HL-60 (cell line): ENCODE measurements around the gene FASTKD3.

Experiments
- DNase-seq, 2 experiments: peaks; one replicate each; pipeline ENCODE4 v3.0.0-alpha.2; 2010 to 2020; ENCODE audit warnings: low read depth in 1 of 2, low spot score in 1 of 2
- H3K27ac ChIP-seq: fragments of 250-450 bp; sonication (Bioruptor Pico); replicated peaks from 2 replicates; pipeline ENCODE4 v1.5.1; 2020; ENCODE audit warnings: mild to moderate bottlenecking, moderate library complexity
- H3K27me3 ChIP-seq: fragments of 250-450 bp; sonication (Bioruptor Pico); 2 replicates; pipeline ENCODE4 v1.5.1; 2021; ENCODE audit warnings: mild to moderate bottlenecking, moderate library complexity; ENCODE audit not compliant: insufficient read depth, poor library complexity, severe bottlenecking
- H3K4me3 ChIP-seq: replicated peaks from 2 replicates; pipeline ENCODE4 v1.5.1; 2011; ENCODE audit warnings: mild to moderate bottlenecking, control low read depth, low read length; ENCODE audit not compliant: insufficient read depth
- GABPA ChIP-seq: IDR thresholded peaks from 2 replicates; pipeline ENCODE4 v1.6.1; 2012; ENCODE audit warnings: low read depth
- POLR2AphosphoS5 ChIP-seq: IDR thresholded peaks from 2 replicates; pipeline ENCODE4 v1.6.1; 2012; ENCODE audit warnings: low read depth
- SPI1 ChIP-seq: IDR thresholded peaks from 2 replicates; pipeline ENCODE4 v1.6.1; 2012; ENCODE audit warnings: low read depth, mild to moderate bottlenecking, borderline replicate concordance
- TF ChIP-seq, protein P1 (sequence below): IDR thresholded peaks from one replicate; pipeline ENCODE4 v1.5.1; 2011; ENCODE audit warnings: low read length, control low read depth, inconsistent platforms; ENCODE audit not compliant: insufficient read depth
- TF ChIP-seq, protein P2 (sequence below): IDR thresholded peaks from 2 replicates; pipeline ENCODE4 v1.6.1; 2012; ENCODE audit warnings: low read depth; ENCODE audit not compliant: insufficient replicate concordance

Gene FASTKD3

GRCh38 chr5:7867260-7867659 is 1.6 kb downstream of the FASTKD3 start:
- no peak overlapping the region for H3K4me3 ChIP-seq
- no peak overlapping the region for H3K27ac ChIP-seq
- TF ChIP-seq, protein P1, sequence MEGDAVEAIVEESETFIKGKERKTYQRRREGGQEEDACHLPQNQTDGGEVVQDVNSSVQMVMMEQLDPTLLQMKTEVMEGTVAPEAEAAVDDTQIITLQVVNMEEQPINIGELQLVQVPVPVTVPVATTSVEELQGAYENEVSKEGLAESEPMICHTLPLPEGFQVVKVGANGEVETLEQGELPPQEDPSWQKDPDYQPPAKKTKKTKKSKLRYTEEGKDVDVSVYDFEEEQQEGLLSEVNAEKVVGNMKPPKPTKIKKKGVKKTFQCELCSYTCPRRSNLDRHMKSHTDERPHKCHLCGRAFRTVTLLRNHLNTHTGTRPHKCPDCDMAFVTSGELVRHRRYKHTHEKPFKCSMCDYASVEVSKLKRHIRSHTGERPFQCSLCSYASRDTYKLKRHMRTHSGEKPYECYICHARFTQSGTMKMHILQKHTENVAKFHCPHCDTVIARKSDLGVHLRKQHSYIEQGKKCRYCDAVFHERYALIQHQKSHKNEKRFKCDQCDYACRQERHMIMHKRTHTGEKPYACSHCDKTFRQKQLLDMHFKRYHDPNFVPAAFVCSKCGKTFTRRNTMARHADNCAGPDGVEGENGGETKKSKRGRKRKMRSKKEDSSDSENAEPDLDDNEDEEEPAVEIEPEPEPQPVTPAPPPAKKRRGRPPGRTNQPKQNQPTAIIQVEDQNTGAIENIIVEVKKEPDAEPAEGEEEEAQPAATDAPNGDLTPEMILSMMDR: no peak
- TF ChIP-seq SPI1 (no peak), POLR2AphosphoS5 (no peak), GABPA (no peak)
- TF ChIP-seq, protein P2, sequence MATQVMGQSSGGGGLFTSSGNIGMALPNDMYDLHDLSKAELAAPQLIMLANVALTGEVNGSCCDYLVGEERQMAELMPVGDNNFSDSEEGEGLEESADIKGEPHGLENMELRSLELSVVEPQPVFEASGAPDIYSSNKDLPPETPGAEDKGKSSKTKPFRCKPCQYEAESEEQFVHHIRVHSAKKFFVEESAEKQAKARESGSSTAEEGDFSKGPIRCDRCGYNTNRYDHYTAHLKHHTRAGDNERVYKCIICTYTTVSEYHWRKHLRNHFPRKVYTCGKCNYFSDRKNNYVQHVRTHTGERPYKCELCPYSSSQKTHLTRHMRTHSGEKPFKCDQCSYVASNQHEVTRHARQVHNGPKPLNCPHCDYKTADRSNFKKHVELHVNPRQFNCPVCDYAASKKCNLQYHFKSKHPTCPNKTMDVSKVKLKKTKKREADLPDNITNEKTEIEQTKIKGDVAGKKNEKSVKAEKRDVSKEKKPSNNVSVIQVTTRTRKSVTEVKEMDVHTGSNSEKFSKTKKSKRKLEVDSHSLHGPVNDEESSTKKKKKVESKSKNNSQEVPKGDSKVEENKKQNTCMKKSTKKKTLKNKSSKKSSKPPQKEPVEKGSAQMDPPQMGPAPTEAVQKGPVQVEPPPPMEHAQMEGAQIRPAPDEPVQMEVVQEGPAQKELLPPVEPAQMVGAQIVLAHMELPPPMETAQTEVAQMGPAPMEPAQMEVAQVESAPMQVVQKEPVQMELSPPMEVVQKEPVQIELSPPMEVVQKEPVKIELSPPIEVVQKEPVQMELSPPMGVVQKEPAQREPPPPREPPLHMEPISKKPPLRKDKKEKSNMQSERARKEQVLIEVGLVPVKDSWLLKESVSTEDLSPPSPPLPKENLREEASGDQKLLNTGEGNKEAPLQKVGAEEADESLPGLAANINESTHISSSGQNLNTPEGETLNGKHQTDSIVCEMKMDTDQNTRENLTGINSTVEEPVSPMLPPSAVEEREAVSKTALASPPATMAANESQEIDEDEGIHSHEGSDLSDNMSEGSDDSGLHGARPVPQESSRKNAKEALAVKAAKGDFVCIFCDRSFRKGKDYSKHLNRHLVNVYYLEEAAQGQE: no peak
- H3K27me3 ChIP-seq: no peaks in the 10 kb centered on the region
- DNase-seq: no peak

DNA sequence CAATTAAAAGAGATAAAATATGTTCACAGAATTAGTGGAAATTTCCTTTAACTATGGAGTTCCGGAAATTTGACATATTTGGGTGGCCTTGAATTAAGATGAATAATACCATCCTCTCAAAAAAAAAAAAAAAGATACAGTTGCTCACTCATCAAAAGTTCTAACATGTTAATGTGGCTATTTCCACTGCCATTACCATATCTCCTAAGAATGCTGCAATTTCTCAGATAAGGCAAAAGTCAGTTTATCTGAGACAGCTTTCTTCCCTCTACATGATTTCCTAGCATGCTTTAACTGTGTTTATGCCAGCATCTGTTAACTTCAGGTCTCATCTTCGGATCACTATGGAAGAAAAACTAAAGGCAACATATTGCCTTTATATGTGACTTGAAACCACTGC is 2.6 kb downstream of the FASTKD3 start:
- Histone ChIP-seq H3K27ac (no peak overlapping the region), H3K27me3 (no peaks in the 10 kb centered on the region), H3K4me3 (no peak overlapping the region)
- TF ChIP-seq, protein P1: no peak
- TF ChIP-seq, protein P2: no peak
- TF ChIP-seq GABPA (no peak), POLR2AphosphoS5 (no peak), SPI1 (no peak)
- DNase-seq: no peak

DNA sequence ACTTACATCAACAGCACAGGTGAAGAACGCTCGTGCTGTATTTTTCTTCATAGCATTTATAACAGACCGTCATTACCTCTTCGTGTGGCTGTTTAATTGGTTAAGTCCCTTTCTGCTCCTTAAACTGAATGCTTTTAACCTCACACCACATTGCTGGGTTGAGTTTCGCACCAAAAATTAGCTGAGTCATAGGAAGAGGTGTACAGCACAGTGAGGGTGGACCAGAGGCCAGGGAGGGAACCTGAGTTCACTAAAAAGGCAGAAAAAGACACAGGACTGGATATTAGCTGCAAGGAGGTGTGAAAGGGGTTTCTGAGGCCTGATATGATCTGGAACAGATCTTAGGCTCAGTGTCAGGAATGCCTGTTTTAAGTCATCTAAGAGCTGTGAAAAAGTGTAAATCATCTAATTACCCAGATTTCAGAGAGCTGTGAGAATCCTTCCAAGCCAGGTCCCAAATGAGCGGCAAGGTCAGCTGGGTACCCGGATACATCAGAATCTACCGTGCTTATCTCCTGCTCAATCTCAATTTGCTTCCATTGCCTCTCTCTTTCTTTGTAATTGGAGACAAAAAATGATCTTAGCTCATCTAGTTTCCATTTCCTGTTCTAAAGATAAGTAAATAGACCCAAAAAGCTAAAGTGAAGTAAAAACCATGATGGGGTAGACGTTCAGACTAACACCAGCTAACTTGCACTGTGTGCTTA is 10.8 kb downstream of the FASTKD3 start:
- no peak for DNase-seq
- H3K4me3 ChIP-seq: no peak overlapping the region
- TF ChIP-seq GABPA (no peak), SPI1 (no peak), POLR2AphosphoS5 (no peak)
- TF ChIP-seq, protein P2: no peak
- TF ChIP-seq, protein P1: no peak
- H3K27ac ChIP-seq: no peak overlapping the region
- no peaks in the 10 kb centered on the region for H3K27me3 ChIP-seq
